HEK293 (cell line): ENCODE data around the gene SMCR8.
A peak's percentile ranks its signal among the peaks of the same experiment; 100 is the strongest.

Source experiments
- CTCF ChIA-PET: fragments of 350-600 bp; formaldehyde crosslinking; extraction: SDS; loops from one replicate; lab custom pipeline; 2021; ENCODE audit warnings: antibody characterized with exemption; lab: Yijun Ruan, JAX
- POLR2A ChIA-PET: fragments of 300-600 bp; formaldehyde crosslinking; extraction: SDS; loops from one replicate; lab custom pipeline; 2020; ENCODE audit warnings: antibody characterized with exemption, inconsistent platforms; lab: Yijun Ruan, JAX
- H3K27ac ChIP-seq: fragments of 200-500 bp; sonication (Bioruptor generic); 2 replicates; pipeline ENCODE4 v1.5.1; 2014; ENCODE audit warnings: low read depth, low read length, control low read depth, inconsistent platforms; ENCODE audit errors: extremely low read depth
- H3K36me3 ChIP-seq, 2 experiments: fragments of 200-500 bp in 1 of 2; sonication (Bioruptor generic) in 1 of 2; 1 replicate in 1 of 2; 2 replicates in 1 of 2; pipeline ENCODE4 v1.5.1; 2014 to 2017; ENCODE audit warnings: inconsistent platforms in 2 of 2, low read length in 2 of 2; ENCODE audit not compliant: control insufficient read depth in 2 of 2, insufficient read depth in 1 of 2
- H3K4me1 ChIP-seq: fragments of 200-500 bp; sonication (Bioruptor generic); 2 replicates; pipeline ENCODE4 v1.5.1; 2014; ENCODE audit warnings: mild to moderate bottlenecking, low read length, inconsistent platforms; ENCODE audit not compliant: control insufficient read depth, insufficient read depth
- H3K4me3 ChIP-seq: 2 replicates; pipeline ENCODE4 v1.5.1; 2011; ENCODE audit warnings: low read depth, mild to moderate bottlenecking, control low read depth, low read length, moderate library complexity
- H3K9me3 ChIP-seq: fragments of 200-500 bp; sonication (Bioruptor generic); 2 replicates; pipeline ENCODE4 v1.5.1; 2014; ENCODE audit warnings: low read depth, low read length, inconsistent platforms; ENCODE audit not compliant: control insufficient read depth, insufficient read depth
- BCL11B ChIP-seq: fragments of 450-650 bp; formaldehyde crosslinking; IDR thresholded peaks from 2 replicates; pipeline ENCODE4 v1.5.1; 2016; ENCODE audit warnings: low read depth, missing biosample characterization, missing genetic modification characterization
- CTCF ChIP-seq: fragments of 450-650 bp; formaldehyde crosslinking; IDR thresholded peaks from 2 replicates; pipeline ENCODE4 v1.5.1; 2016; ENCODE audit warnings: missing biosample characterization, missing genetic modification characterization
- KLF17 ChIP-seq: fragments of 450-650 bp; formaldehyde crosslinking; IDR thresholded peaks from 2 replicates; pipeline ENCODE4 v1.5.1; 2016; ENCODE audit warnings: missing biosample characterization, missing genetic modification characterization
- PRDM10 ChIP-seq: fragments of 450-650 bp; formaldehyde crosslinking; IDR thresholded peaks from 2 replicates; pipeline ENCODE4 v1.5.1; 2016; ENCODE audit warnings: missing biosample characterization, missing genetic modification characterization
- PRDM6 ChIP-seq: fragments of 450-650 bp; formaldehyde crosslinking; IDR thresholded peaks from 2 replicates; pipeline ENCODE4 v1.5.1; 2017; ENCODE audit warnings: missing biosample characterization, missing genetic modification characterization
- YY1 ChIP-seq: fragments of 450-650 bp; formaldehyde crosslinking; IDR thresholded peaks from 2 replicates; pipeline ENCODE4 v1.5.1; 2018; ENCODE audit warnings: missing biosample characterization, missing genetic modification characterization
- ZBTB21 ChIP-seq: fragments of 450-650 bp; formaldehyde crosslinking; IDR thresholded peaks from 2 replicates; pipeline ENCODE4 v1.5.1; 2017; ENCODE audit warnings: missing biosample characterization, missing genetic modification characterization
- ZEB2 ChIP-seq: fragments of 450-650 bp; formaldehyde crosslinking; IDR thresholded peaks from 2 replicates; pipeline ENCODE4 v1.5.1; 2016; ENCODE audit warnings: missing biosample characterization, missing genetic modification characterization
- ZFP3 ChIP-seq: fragments of 450-650 bp; formaldehyde crosslinking; IDR thresholded peaks from 2 replicates; pipeline ENCODE4 v1.5.1; 2016; ENCODE audit warnings: low read depth, missing biosample characterization, missing genetic modification characterization
- ZNF133 ChIP-seq: fragments of 450-650 bp; formaldehyde crosslinking; IDR thresholded peaks from 2 replicates; pipeline ENCODE4 v1.5.1; 2016; ENCODE audit warnings: missing biosample characterization, missing genetic modification characterization
- ZNF24 ChIP-seq: fragments of 450-650 bp; formaldehyde crosslinking; IDR thresholded peaks from 2 replicates; pipeline ENCODE4 v1.5.1; 2016; ENCODE audit warnings: missing biosample characterization, missing genetic modification characterization
- ZNF341 ChIP-seq: fragments of 450-650 bp; formaldehyde crosslinking; IDR thresholded peaks from 2 replicates; pipeline ENCODE4; 2016; ENCODE audit warnings: low read depth, missing biosample characterization, missing genetic modification characterization
- ZNF596 ChIP-seq: fragments of 450-650 bp; IDR thresholded peaks from 2 replicates; pipeline ENCODE4 v1.5.0; 2018; ENCODE audit warnings: missing biosample characterization, mild to moderate bottlenecking, missing genetic modification characterization, moderate library complexity
- ZNF626 ChIP-seq: fragments of 450-650 bp; sonication (Bioruptor Pico); formaldehyde crosslinking; IDR thresholded peaks from 2 replicates; pipeline ENCODE4 v1.5.1; 2018; ENCODE audit warnings: missing biosample characterization, missing genetic modification characterization, inconsistent platforms

Gene SMCR8

GRCh38 chr17:18362698-18363100 is 47.6 kb downstream of the SMCR8 start:
- peak overlapping the region; percentile 80; the same call in 1 of the 2 replicates for H3K27ac ChIP-seq
- ChIA-PET POLR2A (interaction anchor here (0.6 to 1.6 kb wide), 6 partner anchors 11 to 48 kb away, joined by 3 to 7 read pairs (median 3); partner anchors contain the start of gene TOP3A), CTCF (interaction anchor here (0.6 to 1.1 kb wide), 2 partner anchors 42 to 169 kb away, joined by 3 to 6 read pairs; no protein-coding TSS in a partner anchor)

More at GRCh38 chr17:18362698-18363100, 47.6 kb downstream of the SMCR8 start:
- peak overlapping the region; percentile 90 for H3K4me3 ChIP-seq
- peaks cover 25 to 26% of the 10 kb centered on the region in 2 experiments; a peak in 2 of 3 replicates for H3K36me3 ChIP-seq
- TF ChIP-seq ZNF596 (tag by site-specific recombination), result 0 out of 2 replicates have a peak, but pooled peaks have one; percentile 12
- TF ChIP-seq ZFP3 (tag by site-specific recombination), result no peak
- peak; percentile 88 for TF ChIP-seq ZNF341 (tag by site-specific recombination)
- no peak for TF ChIP-seq PRDM6 (tag by site-specific recombination)
- TF ChIP-seq ZNF24, result no peak
- TF ChIP-seq CTCF, result no peak
- TF ChIP-seq ZNF133 (tag by site-specific recombination), result no peak
- TF ChIP-seq ZEB2 (tag by site-specific recombination), result no peak
- no peak; the same call in 1 of the 2 replicates for TF ChIP-seq BCL11B
- no peak for TF ChIP-seq ZBTB21 (tag by site-specific recombination)
- TF ChIP-seq YY1 (tag by site-specific recombination), result no peak
- TF ChIP-seq KLF17 (tag by site-specific recombination), result no peak
- no peak for TF ChIP-seq ZNF626 (tag by site-specific recombination)
- peak; percentile 94 for TF ChIP-seq PRDM10 (tag by site-specific recombination)
- H3K4me1 ChIP-seq, result no peaks in the 10 kb centered on the region
- H3K9me3 ChIP-seq, result no peaks in the 10 kb centered on the region
